Head of caudate nucleus (tissue), 42 donors: ENCODE data around the gene KCNK15.

Experiments
- DNase-seq, 42 donors: peaks; one replicate each; pipeline versions ENCODE4 v3.0.0 to v3.0.0-alpha.2; 2020 to 2021; ENCODE audit warnings: mixed read lengths in 7 of 42
- intact Hi-C: fragments of 100-400 bp; cut with DNase I; formaldehyde crosslinking; loops from one replicate; pipeline ENCODE4 v1.15.0; 2022

Gene KCNK15

GRCh38 chr20:44772636-44773035 lies 27.0 kb downstream of the KCNK15 start:
- intact Hi-C loops: no loop called here
- DNase-seq: no peak

DNA sequence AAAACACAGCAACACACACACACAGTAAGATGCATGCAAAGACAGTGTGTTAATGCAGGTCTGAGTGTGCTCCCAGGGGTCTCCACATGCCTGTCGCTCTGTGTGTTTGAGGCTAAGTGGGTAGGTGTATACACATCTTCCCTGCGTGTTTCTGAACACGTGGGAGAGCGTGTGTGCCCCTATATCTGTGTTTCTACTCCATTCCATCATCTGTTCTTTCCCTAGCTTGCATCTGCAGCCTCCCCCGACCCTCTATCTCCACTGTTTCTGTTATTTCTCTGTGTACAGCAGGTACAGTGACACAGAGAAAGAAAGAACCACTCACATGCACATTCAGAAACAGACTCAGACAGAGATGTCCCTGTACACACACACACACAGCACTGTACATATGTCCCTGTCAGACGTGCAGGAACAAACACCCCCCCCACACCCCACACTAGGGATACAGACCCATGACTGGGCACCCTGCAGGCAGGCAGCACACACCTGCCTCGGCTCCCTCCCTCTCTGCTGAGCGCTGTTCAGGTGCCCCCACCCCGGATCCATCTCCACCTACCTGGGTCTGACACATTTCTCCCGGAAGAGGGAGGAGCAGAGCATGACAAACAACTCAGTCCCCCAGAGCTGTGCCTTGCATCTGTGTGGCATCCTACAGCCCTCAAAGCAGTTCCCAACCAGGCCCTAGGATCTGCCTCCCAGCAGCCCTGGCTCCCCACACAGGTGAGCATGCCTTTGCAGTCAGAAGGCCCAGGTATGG lies 27.6 kb downstream of the KCNK15 start:
- intact Hi-C loops: no loop called here
- DNase-seq: peak; percentile 35 to 95 (median 76)

DNA sequence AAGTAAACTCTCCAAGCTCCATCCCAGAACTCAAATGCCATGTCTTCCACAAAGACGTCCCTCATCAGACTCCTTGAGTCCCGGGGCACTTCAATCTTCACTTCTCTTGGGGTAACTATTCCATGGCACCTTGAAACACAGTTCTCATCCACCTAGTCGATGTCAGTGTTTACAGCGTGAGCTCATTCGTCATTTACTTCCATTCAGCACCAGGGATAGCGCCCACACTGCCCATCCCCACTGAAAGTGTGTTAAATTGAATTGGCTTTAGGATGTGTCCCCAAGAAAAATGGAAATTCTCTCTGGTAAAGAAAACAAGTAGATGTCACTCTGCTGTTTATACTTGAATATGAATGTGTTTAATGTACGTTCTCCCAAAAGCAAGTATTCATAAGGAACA lies 31.3 kb downstream of the KCNK15 start:
- DNase-seq: no peak
- intact Hi-C loops: no loop called here

GRCh38 chr20:44780226-44780625 lies 34.6 kb downstream of the KCNK15 start:
- peak in 1 of 42 donors; percentile 48 for DNase-seq
- intact Hi-C loops: no loop called here

GRCh38 chr20:44781118-44781517 lies 35.5 kb downstream of the KCNK15 start:
- intact Hi-C loops: no loop called here
- DNase-seq: no peak

GRCh38 chr20:44781791-44782190 lies 36.1 kb downstream of the KCNK15 start:
- DNase-seq: peak in 9 of 42 donors; percentile 8 to 76 (median 46)
- intact Hi-C loops: no loop called here

DNA sequence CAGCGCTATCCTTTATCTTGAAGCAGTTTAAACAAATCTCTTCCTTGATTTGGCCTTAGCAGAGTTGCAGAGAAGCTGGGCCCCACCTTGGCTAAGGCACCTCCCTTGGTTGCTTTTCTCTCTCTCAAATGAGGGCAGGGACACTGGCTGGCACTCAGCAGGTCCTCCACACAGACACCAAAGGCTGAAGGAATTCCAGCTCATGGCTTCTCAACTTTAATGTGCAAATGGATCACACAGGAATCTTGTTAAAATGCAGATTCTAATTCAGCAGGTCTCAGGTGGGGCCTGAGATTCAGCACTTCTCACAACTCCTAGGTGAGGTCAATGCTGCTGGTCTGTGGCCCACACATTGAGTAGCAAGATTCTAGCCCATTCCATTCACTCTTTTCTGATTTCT lies 39.0 kb downstream of the KCNK15 start:
- no peak for DNase-seq
- intact Hi-C loops: no loop called here

DNA sequence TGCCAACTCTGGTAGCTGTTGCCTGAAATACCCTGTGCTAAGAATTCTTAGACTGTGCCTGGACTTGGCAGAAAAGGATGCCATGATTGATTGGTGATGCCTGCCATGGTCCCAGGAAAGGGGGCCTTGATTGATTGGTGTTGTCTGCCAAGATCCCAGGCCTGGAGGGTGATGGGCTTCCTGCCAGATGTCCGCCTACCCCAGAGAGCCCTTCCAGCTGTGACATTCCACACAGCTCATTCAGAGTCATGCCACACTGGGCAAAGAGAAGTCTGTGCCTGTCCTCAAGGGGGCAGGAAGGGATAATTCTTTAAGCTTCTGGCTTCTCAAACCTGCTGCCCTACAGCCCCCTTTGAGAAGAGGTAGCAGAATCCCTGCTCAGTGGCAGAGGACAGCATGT lies 40.1 kb downstream of the KCNK15 start:
- intact Hi-C loops: no loop called here
- no peak for DNase-seq

DNA sequence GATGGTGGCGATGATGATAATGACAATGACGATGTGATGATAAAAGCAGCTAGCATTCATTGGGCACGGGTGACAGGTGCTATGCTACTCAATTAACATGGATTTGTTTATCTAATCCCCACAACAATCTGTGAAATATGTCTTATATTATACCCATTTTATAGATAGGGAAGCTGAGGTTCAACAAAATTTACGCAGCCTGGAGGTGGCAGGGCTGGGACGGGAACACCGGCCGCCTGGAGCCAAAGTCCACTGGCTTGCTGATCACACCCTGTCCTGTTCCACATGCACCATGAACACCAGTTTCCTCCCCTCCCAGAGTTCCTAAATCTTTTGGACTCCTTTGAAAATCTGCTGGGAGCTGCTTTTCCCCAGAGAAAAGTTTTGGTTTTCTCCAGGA lies 41.6 kb downstream of the KCNK15 start:
- intact Hi-C loops: no loop called here
- no peak for DNase-seq

DNA sequence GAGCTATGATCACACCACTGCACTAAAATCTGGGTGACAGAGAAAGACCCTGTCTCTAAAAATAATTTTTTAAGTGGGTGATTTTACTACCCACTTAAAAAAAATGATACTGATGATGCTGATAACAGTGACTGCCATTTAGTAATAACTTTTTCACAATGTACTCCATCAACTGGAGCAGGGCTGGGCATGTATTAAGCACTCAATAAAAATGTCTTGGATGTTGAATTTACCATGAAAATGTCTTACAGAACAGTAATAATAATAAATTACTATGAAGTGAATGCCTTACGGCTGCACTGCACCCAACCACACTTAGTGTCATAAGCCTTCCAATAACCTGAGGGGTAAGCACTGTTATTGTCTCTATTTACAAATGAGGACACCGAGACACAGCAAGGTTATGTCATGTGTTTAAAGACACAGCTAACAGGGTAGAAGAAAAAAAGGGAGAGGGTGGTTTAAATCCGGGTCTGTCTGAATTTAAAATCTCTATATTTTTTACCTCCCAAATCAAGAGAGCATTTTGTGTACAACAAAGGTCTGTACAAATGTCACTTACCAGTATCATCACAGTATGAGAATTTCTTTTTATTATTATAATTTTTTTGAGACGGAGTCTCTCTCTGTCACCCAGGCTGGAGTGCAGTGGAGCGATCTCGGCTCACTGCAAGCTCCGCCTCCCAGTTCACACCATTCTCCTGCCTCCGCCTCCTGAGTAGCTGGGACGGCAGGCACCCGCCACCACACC lies 43.2 kb downstream of the KCNK15 start:
- DNase-seq: no peak
- intact Hi-C loops: no loop called here

- intact Hi-C loops: no loop called here
- no peak for DNase-seq
These were observed 45.2 kb downstream of the KCNK15 start for GRCh38 chr20:44790638-44791393.

DNA sequence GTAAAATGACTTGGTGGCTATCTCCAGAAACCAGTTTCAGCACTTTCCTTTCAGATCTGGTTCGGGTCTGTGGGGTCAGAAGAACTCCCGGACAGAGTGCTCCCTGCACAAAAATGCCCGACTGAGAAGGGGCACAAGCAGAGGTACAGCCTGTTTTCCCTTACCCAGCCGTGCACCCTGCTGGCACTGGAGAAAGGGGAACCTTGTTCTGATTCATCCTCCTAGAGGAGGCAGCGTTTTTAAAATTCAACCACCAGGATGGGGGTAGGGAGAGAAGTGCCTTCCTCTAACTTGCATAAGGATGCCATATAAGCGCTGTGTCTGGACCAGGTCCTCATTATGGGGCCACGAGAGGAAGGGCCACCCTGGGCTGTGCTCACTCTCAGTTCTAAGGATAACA lies 47.1 kb downstream of the KCNK15 start:
- intact Hi-C loops: no loop called here
- DNase-seq: peak in 22 of 42 donors; percentile 16 to 74 (median 49)

GRCh38 chr20:44795836-44796235 lies 50.2 kb downstream of the KCNK15 start:
- intact Hi-C loops: no loop called here

GRCh38 chr20:44796311-44796710 lies 50.6 kb downstream of the KCNK15 start:
- intact Hi-C loops: no loop called here

More at GRCh38 chr20:44795836-44796235, 50.2 kb downstream of the KCNK15 start:
- no peak for DNase-seq

DNA sequence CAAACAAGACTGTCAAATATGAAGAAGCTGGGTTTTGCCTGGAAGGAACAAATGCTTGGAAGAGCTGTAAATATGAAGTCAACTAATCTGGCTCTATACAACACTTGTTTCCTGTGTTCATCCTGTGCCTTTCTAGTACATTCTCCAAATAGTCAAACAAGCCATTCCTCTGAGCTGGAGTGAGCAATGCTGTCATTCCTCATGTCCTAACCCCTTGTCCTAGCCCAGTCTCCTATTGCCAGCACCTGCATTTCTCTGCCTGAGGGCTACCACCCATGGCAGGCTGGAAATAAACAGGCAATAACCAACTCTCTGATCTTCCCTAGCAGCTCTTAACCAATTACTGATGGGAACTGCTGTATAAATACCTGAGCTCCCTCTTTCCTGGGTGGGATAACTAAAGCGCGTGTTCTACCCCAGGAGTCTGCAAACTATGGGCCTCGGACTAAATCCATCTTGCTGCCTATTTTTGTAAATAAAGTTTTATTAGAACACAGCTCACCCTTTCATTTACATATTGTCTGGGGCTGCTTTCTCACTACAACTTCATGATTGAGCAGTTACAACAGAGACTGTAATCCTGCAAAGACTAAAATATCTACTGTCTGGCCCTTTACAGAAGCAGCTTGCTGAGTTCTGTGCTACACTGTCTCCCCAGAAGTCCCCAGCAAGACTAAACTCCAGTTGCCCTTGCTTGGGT lies 51.2 kb downstream of the KCNK15 start:
- DNase-seq: no peak
- intact Hi-C loops: no loop called here

More at GRCh38 chr20:44796311-44796710, 50.6 kb downstream of the KCNK15 start:
- no peak for DNase-seq

- no peak for DNase-seq
- intact Hi-C loops: no loop called here
These were observed 54.0 kb downstream of the KCNK15 start for GRCh38 chr20:44799691-44800090.

DNA sequence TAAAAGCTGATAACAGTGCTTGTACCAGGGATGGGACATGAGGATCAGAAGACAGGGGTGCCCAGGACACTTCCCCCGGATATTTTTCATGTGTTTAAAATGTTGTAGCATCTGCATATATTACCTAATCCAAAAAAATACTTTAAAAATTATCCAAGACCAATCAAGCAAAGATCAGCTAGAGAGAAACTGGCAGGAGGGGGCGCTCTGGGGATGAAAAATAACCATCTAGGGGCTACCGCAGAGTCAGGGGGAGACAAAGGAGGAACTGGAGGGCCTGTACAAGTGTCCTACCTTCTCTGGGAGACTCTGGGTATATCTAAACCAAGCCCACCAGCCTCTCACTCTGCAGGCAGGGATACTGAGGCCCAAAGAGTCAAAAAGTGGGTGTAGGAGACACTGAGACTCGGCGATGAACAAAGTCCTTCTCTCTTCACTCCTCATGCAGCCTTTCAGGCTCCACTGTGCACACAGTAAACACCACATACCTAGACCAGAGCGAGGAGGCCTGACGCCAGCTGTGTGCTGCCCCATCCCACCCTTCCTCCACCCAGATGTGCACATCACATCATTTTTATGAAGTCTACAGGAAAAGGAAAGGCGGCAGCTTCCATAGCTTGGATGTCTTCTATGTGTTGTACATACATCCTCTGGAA lies 54.9 kb downstream of the KCNK15 start:
- no peak for DNase-seq
- intact Hi-C loops: no loop called here
